ENCODE results near the gene ERCC2. TPM values are rescaled to one million over a fixed set of nuclear protein-coding genes. Genes with fewer than 3 reads are reported as not detected.

ERCC2 gene
- total RNA-seq, 6 donors from 2014 or later: 7.4 to 19.1 (median 13.0) TPM

DNA sequence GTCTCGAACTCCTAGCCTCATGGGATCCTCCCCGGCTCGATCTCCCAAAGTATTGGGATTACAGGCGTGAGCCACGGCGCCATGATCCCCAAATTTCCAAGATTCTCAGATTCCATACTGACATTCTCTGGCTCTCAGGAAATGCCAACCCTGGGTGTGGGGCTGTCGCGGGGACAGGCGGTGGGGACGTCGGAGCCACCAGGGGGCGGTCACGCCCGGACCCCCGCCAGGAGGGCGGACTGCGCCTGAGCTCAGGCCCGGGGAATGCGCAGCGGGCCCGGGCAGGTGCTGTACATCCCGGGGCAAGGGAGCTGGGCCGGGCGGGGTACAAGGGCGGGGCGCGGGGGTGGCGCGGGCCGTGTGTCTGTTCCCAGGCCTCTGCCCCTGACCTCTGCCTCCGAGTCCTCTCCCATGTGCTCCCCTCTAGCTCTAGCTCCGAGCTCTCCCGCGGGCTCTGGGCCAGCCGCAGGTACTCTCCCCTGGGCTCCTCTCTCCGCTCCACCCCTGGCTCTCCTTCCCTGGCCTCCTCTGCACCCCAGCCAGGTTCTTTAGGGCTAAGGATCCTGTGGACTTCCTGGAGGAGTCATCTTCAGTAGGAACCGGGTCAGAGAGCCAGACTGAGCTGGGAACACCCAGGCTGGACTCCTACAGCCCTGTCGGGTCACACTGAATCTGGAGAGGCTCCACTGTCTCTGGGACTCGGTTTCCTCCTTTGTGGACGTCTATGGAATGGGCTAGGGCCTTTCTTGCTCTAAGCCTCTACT is 32.1 kb upstream of the ERCC2 start:
- peak overlapping the region; percentile 45 to 92 (median 74) for H3K27ac ChIP-seq
- peaks cover 0 to 12% (median 0%) of the 10 kb centered on the region in 4 donors for H3K36me3 ChIP-seq
- H3K4me1 ChIP-seq: peaks cover 50 to 58% (median 53%) of the 10 kb centered on the region in 4 donors
- DNase-seq (peak; percentile 38 to 91), ATAC-seq (ENCODE audit: low FRiP score in 2 of 2) (no peak)
- TF ChIP-seq POLR2AphosphoS5 (IDR thresholded peaks at IDR 0.05) (no peak), POLR2A (IDR thresholded peaks at IDR 0.05) (no peak), EP300 (IDR thresholded peaks at IDR 0.05) (no peak)
- TF ChIP-seq, protein P1, sequence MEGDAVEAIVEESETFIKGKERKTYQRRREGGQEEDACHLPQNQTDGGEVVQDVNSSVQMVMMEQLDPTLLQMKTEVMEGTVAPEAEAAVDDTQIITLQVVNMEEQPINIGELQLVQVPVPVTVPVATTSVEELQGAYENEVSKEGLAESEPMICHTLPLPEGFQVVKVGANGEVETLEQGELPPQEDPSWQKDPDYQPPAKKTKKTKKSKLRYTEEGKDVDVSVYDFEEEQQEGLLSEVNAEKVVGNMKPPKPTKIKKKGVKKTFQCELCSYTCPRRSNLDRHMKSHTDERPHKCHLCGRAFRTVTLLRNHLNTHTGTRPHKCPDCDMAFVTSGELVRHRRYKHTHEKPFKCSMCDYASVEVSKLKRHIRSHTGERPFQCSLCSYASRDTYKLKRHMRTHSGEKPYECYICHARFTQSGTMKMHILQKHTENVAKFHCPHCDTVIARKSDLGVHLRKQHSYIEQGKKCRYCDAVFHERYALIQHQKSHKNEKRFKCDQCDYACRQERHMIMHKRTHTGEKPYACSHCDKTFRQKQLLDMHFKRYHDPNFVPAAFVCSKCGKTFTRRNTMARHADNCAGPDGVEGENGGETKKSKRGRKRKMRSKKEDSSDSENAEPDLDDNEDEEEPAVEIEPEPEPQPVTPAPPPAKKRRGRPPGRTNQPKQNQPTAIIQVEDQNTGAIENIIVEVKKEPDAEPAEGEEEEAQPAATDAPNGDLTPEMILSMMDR (IDR thresholded peaks at IDR 0.05): peak; percentile 34 to 75 (median 55)
- H3K9me3 ChIP-seq: no peaks in the 10 kb centered on the region
- WGBS, 2 donors: 36 to 50% methylated on average over 9 to 16 of the region's 40 CpGs
- peaks cover 0 to 4% (median 0%) of the 10 kb centered on the region in 4 donors for H3K27me3 ChIP-seq
- peak overlapping the region in 3 of 4 donors; percentile 6 to 29 (median 23) for H3K4me3 ChIP-seq

DNA sequence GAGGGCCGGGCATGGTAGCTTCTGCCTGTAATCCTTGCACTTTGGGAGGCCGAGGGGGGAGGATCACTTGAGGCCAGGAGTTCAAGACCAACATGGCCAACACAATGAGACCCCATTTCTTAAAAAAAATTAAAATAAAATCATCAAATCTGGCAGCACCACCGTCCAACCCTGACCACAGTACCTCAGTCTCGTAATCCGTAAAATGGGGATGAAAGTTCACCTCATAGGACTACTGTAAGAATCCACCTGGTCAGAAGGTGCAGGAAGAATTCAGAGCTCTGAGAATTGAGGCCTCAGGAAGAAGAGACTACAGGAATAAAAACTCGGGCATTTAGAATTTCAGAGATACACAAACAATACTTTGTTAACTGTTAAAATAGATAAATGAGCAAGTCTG is 31.4 kb upstream of the ERCC2 start:
- DNase-seq (no peak), ATAC-seq (ENCODE audit: low FRiP score in 2 of 2) (no peak)
- Histone ChIP-seq H3K27me3 (peaks cover 0 to 4% (median 0%) of the 10 kb centered on the region in 4 donors), H3K27ac (peak overlapping the region in 2 of 4 donors; percentile 91 to 92), H3K36me3 (peaks cover 0 to 15% (median under 1%) of the 10 kb centered on the region in 4 donors), H3K4me3 (no peak overlapping the region), H3K9me3 (no peaks in the 10 kb centered on the region), H3K4me1 (peaks cover 44 to 52% (median 46%) of the 10 kb centered on the region in 4 donors)
- 90 to 91% methylated on average over 6 of the region's 6 CpGs for WGBS, 2 donors
- TF ChIP-seq EP300 (IDR thresholded peaks at IDR 0.05) (no peak), POLR2A (IDR thresholded peaks at IDR 0.05) (no peak), POLR2AphosphoS5 (IDR thresholded peaks at IDR 0.05) (no peak)
- TF ChIP-seq, protein P1 (IDR thresholded peaks at IDR 0.05): no peak

DNA sequence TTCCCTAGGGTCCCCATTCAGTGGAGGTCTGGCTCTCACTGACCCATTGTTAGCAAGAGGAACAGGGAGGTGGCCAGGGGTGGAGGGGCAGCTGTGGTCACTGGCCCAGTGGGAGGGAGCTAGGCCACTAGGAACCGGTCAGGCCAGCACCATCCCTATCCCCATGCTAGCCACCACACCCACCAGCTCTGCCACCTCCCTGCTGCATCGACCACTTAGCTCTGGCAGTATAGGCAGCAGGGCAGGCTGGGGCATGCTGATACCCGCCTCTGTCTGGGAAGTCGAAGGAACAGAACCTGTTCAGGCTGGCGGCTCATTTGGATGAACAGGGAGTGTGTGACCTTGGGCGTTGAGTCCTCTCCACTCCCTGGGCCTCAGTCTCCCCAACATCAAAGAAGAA is 29.8 kb upstream of the ERCC2 start:
- H3K9me3 ChIP-seq: no peaks in the 10 kb centered on the region
- H3K27ac ChIP-seq: no peak overlapping the region
- ATAC-seq (ENCODE audit: low FRiP score in 2 of 2): no peak
- 76 to 96% methylated on average over 5 to 6 of the region's 6 CpGs for WGBS, 2 donors
- H3K4me3 ChIP-seq: no peak overlapping the region
- H3K27me3 ChIP-seq: peaks cover 0 to 4% (median 0%) of the 10 kb centered on the region in 4 donors
- no peak for DNase-seq
- peaks cover 40 to 46% (median 44%) of the 10 kb centered on the region in 4 donors for H3K4me1 ChIP-seq
- TF ChIP-seq POLR2AphosphoS5 (IDR thresholded peaks at IDR 0.05): no peak
- TF ChIP-seq POLR2A (IDR thresholded peaks at IDR 0.05): no peak
- TF ChIP-seq EP300 (IDR thresholded peaks at IDR 0.05): no peak
- TF ChIP-seq, protein P1 (IDR thresholded peaks at IDR 0.05): no peak
- H3K36me3 ChIP-seq: peaks cover 0 to 30% (median 9%) of the 10 kb centered on the region in 4 donors

DNA sequence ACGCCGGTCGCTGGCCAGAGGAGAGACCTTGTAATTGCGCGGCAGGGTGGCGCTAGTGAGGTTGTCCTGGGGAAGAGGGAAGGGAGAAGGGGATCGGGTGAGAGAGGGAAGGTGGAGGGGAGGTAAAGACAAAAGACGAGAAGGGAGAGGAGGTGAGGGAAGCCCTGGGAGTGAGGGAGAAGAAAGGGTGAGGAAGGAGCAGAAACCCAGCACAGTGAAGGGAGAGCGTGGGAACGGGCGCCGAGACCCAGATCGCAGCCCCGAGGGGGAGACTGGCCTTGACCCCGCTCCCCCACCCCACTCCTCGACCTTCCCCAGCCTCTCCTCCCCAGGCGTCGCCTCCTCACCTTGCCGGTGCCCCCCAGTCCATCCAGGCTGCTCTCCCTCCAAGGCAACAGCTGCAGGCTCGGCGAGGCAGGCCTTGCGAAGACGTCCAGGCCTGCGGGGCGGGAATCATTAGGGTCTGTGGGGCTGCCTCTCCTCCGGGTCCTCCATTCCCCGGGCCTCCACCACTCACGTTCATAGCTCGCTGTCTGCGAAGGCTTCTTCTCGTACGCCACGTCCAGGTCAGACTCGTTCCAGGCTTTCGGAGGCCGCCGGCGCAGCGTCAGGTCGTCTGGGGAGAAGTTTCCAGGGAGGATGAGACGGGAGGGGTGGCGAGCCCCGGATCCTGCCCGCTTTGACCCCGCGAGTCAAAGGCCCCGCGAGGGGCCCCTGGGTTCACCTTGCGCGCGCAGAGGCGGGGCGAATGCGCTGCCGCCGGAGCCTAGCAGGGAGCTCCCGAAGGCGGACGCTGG is 25.6 kb upstream of the ERCC2 start:
- no peak overlapping the region for H3K27ac ChIP-seq
- no peak overlapping the region for H3K4me3 ChIP-seq
- TF ChIP-seq POLR2AphosphoS5 (IDR thresholded peaks at IDR 0.05) (no peak), EP300 (IDR thresholded peaks at IDR 0.05) (no peak), POLR2A (IDR thresholded peaks at IDR 0.05) (no peak)
- TF ChIP-seq, protein P1 (IDR thresholded peaks at IDR 0.05): no peak
- ATAC-seq (ENCODE audit: low FRiP score in 2 of 2) (no peak), DNase-seq (peak in 1 of 2 donors; percentile 82)
- H3K27me3 ChIP-seq: no peaks in the 10 kb centered on the region
- peaks cover 12 to 15% (median 14%) of the 10 kb centered on the region in 4 donors for H3K4me1 ChIP-seq
- no peaks in the 10 kb centered on the region for H3K9me3 ChIP-seq
- 65 to 79% methylated on average over 47 to 52 of the region's 59 CpGs for WGBS, 2 donors
- H3K36me3 ChIP-seq: peaks cover 0 to 54% (median 11%) of the 10 kb centered on the region in 4 donors

Measured in upper lobe of left lung (tissue), 6 donors.